H1 (cell line): ENCODE data around the gene KMT2E. TPM values are rescaled to one million over a fixed set of nuclear protein-coding genes. Genes with fewer than 3 reads are reported as not detected.

ENCODE experiments used
- CTCF ChIA-PET: fragments of 300-600 bp; sonication (Branson Sonifier 250); formaldehyde crosslinking; loops from one replicate; lab custom pipeline; 2021; ENCODE audit not compliant: partially characterized antibody; lab: Charles Lee
- POLR2A ChIA-PET: fragments of 300-600 bp; sonication (Branson Sonifier 250); formaldehyde crosslinking; loops from one replicate; lab custom pipeline; 2021; ENCODE audit warnings: inconsistent platforms; ENCODE audit not compliant: partially characterized antibody; lab: Charles Lee
- DNase-seq, 2 experiments: peaks; one replicate each; pipeline versions ENCODE4 v3.0.0 to v3.0.0-alpha.2; 2010 to 2022; ENCODE audit warnings: low spot score in 2 of 2, low read depth in 1 of 2, mixed read lengths in 1 of 2
- FAIRE-seq: peaks from 2 replicates; lab custom pipeline; 2011; peaks lifted over from hg19 to GRCh38; lab: Jason Lieb, UNC
- H2AFZ ChIP-seq: 2 replicates; pipeline ENCODE4 v1.8.1; 2012; ENCODE audit warnings: low read length, inconsistent platforms
- H2AK5ac ChIP-seq: 2 replicates; pipeline ENCODE4 v1.6.1; 2013; ENCODE audit warnings: low read depth, low read length
- H2BK120ac ChIP-seq: replicated peaks from 2 replicates; pipeline ENCODE3; 2013; ENCODE audit warnings: low read depth, low read length, inconsistent platforms
- H2BK12ac ChIP-seq: 2 replicates; pipeline ENCODE4 v1.6.1; 2013; ENCODE audit warnings: low read depth, low read length
- H2BK15ac ChIP-seq: 2 replicates; pipeline ENCODE4 v1.6.1; 2013; ENCODE audit warnings: low read length
- H2BK20ac ChIP-seq: 2 replicates; pipeline ENCODE4 v1.6.1; 2013; ENCODE audit warnings: low read length
- H2BK5ac ChIP-seq: 2 replicates; pipeline ENCODE4 v1.6.1; 2013; ENCODE audit warnings: low read depth, low read length
- H3K14ac ChIP-seq: 2 replicates; pipeline ENCODE4 v1.6.1; 2013; ENCODE audit warnings: inconsistent platforms; ENCODE audit not compliant: insufficient read length
- H3K18ac ChIP-seq: 2 replicates; pipeline ENCODE4 v1.6.1; 2013; ENCODE audit warnings: low read length; ENCODE audit errors: extremely low read depth
- H3K23ac ChIP-seq: 2 replicates; pipeline ENCODE4 v1.6.1; 2013; ENCODE audit warnings: inconsistent platforms; ENCODE audit not compliant: insufficient read length
- H3K23me2 ChIP-seq: 2 replicates; pipeline ENCODE4 v1.6.1; 2013; ENCODE audit warnings: low read depth, low read length
- H3K27ac ChIP-seq: 2 replicates; pipeline ENCODE4 v1.6.1; 2011; ENCODE audit warnings: low read depth, low read length, inconsistent platforms
- H3K27me3 ChIP-seq, 4 experiments: replicated peaks in 1 of 4; 1 replicate in 1 of 4; 2 replicates in 3 of 4; pipeline versions ENCODE4 v1.6.1 to v1.8.1; 2011 to 2013; ENCODE audit warnings: low read length in 3 of 4, mild to moderate bottlenecking in 3 of 4, inconsistent platforms in 2 of 4, mixed read lengths in 2 of 4, moderate library complexity in 1 of 4; ENCODE audit not compliant: control insufficient read depth in 3 of 4, insufficient read depth in 3 of 4; ENCODE audit errors: extremely low read depth in 1 of 4
- H3K36me3 ChIP-seq, 4 experiments: 2 replicates each; pipeline versions ENCODE4 v1.6.1 to v1.8.1; 2011 to 2013; ENCODE audit warnings: mild to moderate bottlenecking in 4 of 4, low read length in 3 of 4, moderate library complexity in 2 of 4, control low read depth in 1 of 4, inconsistent platforms in 1 of 4; ENCODE audit not compliant: insufficient read depth in 4 of 4, control insufficient read depth in 2 of 4
- H3K4ac ChIP-seq: replicated peaks from 2 replicates; pipeline ENCODE3; 2013; ENCODE audit warnings: low read length, low read depth, mixed read lengths, inconsistent platforms; ENCODE audit not compliant: insufficient read length
- H3K4me1 ChIP-seq, 4 experiments: replicated peaks in 1 of 4; 1 replicate in 1 of 4; 2 replicates in 3 of 4; pipeline versions ENCODE4 v1.6.1 to v1.8.1; 2011 to 2013; ENCODE audit warnings: low read length in 3 of 4, inconsistent platforms in 2 of 4, mixed read lengths in 1 of 4; ENCODE audit not compliant: insufficient read depth in 4 of 4, control insufficient read depth in 3 of 4
- H3K4me2 ChIP-seq, 2 experiments: 2 replicates each; pipeline versions ENCODE4 v1.6.1 to v1.8.1; 2011 to 2013; ENCODE audit warnings: low read depth in 2 of 2, low read length in 2 of 2, control low read depth in 1 of 2, inconsistent platforms in 1 of 2, mild to moderate bottlenecking in 1 of 2; ENCODE audit not compliant: insufficient read depth in 1 of 2
- H3K4me3 ChIP-seq, 4 experiments: fragments of 200-600, 300-600 bp in 1 of 4; sonication (generic), shearing (Covaris generic), sonication (Bioruptor Twin) in 1 of 4; 2 replicates each; pipeline versions ENCODE4 v1.5.1 to v1.8.1; 2011 to 2016; ENCODE audit warnings: low read length in 4 of 4, low read depth in 3 of 4, control low read depth in 2 of 4, inconsistent platforms in 2 of 4, mild to moderate bottlenecking in 2 of 4, mixed read lengths in 1 of 4, moderate library complexity in 1 of 4; ENCODE audit not compliant: insufficient read depth in 2 of 4; ENCODE audit errors: extremely low read depth in 1 of 4
- H3K56ac ChIP-seq: replicated peaks from 2 replicates; pipeline ENCODE3; 2013; ENCODE audit warnings: low read depth, mild to moderate bottlenecking, mixed read lengths, low read length, inconsistent platforms; ENCODE audit not compliant: insufficient read length
- H3K79me1 ChIP-seq: 2 replicates; pipeline ENCODE4 v1.6.1; 2013; ENCODE audit warnings: low read depth, low read length, control low read depth
- H3K79me2 ChIP-seq, 2 experiments: 2 replicates each; pipeline versions ENCODE4 v1.6.1 to v1.8.1; 2012 to 2013; ENCODE audit warnings: low read length in 2 of 2, mild to moderate bottlenecking in 2 of 2, inconsistent platforms in 1 of 2; ENCODE audit not compliant: insufficient read depth in 2 of 2, control insufficient read depth in 1 of 2
- H3K9ac ChIP-seq, 4 experiments: replicated peaks in 1 of 4; 1 replicate in 1 of 4; 2 replicates in 3 of 4; pipeline versions ENCODE4 v1.6.1 to v1.8.1; 2011 to 2013; ENCODE audit warnings: low read depth in 3 of 4, low read length in 3 of 4, control low read depth in 2 of 4, mild to moderate bottlenecking in 2 of 4, moderate library complexity in 2 of 4, inconsistent platforms in 1 of 4; ENCODE audit errors: extremely low read depth in 1 of 4
- H3K9me3 ChIP-seq, 2 experiments: 2 replicates each; pipeline versions ENCODE4 v1.6.1 to v1.8.1; 2012 to 2013; ENCODE audit warnings: mild to moderate bottlenecking in 2 of 2, moderate library complexity in 2 of 2, control low read depth in 1 of 2, inconsistent platforms in 1 of 2, low read depth in 1 of 2, low read length in 1 of 2, mixed read lengths in 1 of 2; ENCODE audit not compliant: insufficient read depth in 2 of 2
- H4K20me1 ChIP-seq, 2 experiments: replicated peaks in 1 of 2; 2 replicates each; pipeline versions ENCODE3 to v1.8.1; 2011 to 2013; ENCODE audit warnings: inconsistent platforms in 2 of 2, low read length in 2 of 2, mild to moderate bottlenecking in 1 of 2; ENCODE audit not compliant: insufficient read depth in 2 of 2, control insufficient read depth in 1 of 2
- H4K5ac ChIP-seq: 2 replicates; pipeline ENCODE4 v1.6.1; 2013; ENCODE audit warnings: low read length, low read depth, mixed read lengths, inconsistent platforms; ENCODE audit not compliant: insufficient read length
- H4K8ac ChIP-seq: 2 replicates; pipeline ENCODE4 v1.8.0; 2013; ENCODE audit warnings: mild to moderate bottlenecking, moderate library complexity, low read length, inconsistent platforms; ENCODE audit not compliant: insufficient read depth; ENCODE audit errors: extremely low read depth
- H4K91ac ChIP-seq: replicated peaks from 2 replicates; pipeline ENCODE3; 2013; ENCODE audit warnings: low read length, mixed read lengths, inconsistent platforms; ENCODE audit not compliant: insufficient read length
- KDM5A ChIP-seq: fragments of 200-600 bp; IDR thresholded peaks from 2 replicates; pipeline ENCODE4 v1.7.1; 2012; ENCODE audit warnings: mild to moderate bottlenecking, low read length, inconsistent platforms, mixed read lengths
- POLR2AphosphoS5 ChIP-seq: IDR thresholded peaks from 2 replicates; pipeline ENCODE4 v1.6.1; 2011; ENCODE audit warnings: low read depth, low read length
- WGBS, 2 experiments: shearing (Covaris generic) in 1 of 2; methylation state at CpG; one replicate each; pipeline versions ENCODE4 v1.1.6 to v1.1.7; 2013 to 2015; ENCODE audit warnings: low lambda C conversion rate in 2 of 2, mixed read lengths in 2 of 2, inconsistent platforms in 1 of 2, low coverage in 1 of 2, missing lambda C conversion rate in 1 of 2; ENCODE audit not compliant: insufficient replicate concordance in 2 of 2, insufficient coverage in 1 of 2, insufficient read length in 1 of 2; ENCODE audit errors: extremely low coverage in 1 of 2, missing lambda C conversion rate in 1 of 2; 5-methylcytosine and 5-hydroxymethylcytosine counted together
- polyA plus RNA-seq, 7 experiments: library from polyadenylated mRNA; depleted of rRNA in 3 of 7; stranded (reverse) in 5 of 7; unstranded in 2 of 7; fragments of >200 nt in 5 of 7; fragments of 200-250 nt in 2 of 7; gene quantifications; 1 replicate in 5 of 7; 2 replicates in 1 of 7; 4 replicates in 1 of 7; pipeline versions ENCODE4 v1.2.1 to v1.2.3, GENCODE V29; 2011 to 2013; ENCODE audit warnings: missing spikeins in 2 of 7, mixed read lengths in 2 of 7
- total RNA-seq: library from RNA; stranded (reverse); fragmentation: NEBNext Ultra II Directional; extraction: Animal tissue kit (Norgen Biotek cat#: 25700); gene quantifications from 2 replicates; pipeline ENCODE4 v1.2.1, GENCODE V29; 2021

KMT2E gene
- total and polyA plus RNA-seq, 2 of the 8 experiments (the other 6 are each of a cell fraction or from before 2014, with no cell fraction given) = 10.9 to 45.0 TPM

DNA sequence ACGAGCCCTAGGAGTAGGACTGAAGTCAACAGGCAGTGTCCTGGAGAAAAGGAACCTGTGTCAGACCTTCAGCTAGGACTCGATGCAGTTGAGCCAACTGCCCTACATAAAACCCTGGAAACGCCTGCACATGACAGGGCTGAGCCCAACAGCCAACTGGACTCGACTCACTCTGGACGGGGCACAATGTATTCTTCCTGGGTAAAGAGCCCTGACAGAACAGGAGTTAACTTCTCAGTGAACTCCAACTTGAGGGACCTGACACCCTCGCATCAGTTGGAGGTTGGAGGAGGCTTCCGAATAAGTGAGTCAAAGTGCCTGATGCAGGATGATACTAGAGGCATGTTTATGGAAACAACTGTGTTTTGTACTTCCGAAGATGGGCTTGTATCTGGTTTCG lies 93.5 kb downstream of the KMT2E start:
- H4K5ac ChIP-seq = no peak overlapping the region
- no peaks in the 10 kb centered on the region for H3K27me3 ChIP-seq
- no peak for FAIRE-seq
- no peaks in the 10 kb centered on the region; a peak in 1 of 7 replicates for H3K4me1 ChIP-seq
- DNase-seq = no peak
- no peaks in the 10 kb centered on the region for H3K23me2 ChIP-seq
- no peak overlapping the region for H2AK5ac ChIP-seq
- no peak overlapping the region for H3K27ac ChIP-seq
- H3K9ac ChIP-seq = no peak overlapping the region
- no peak overlapping the region for H3K4ac ChIP-seq
- no peak overlapping the region for H2BK20ac ChIP-seq
- no peak overlapping the region for H3K23ac ChIP-seq
- no peak overlapping the region for H2BK12ac ChIP-seq
- CTCF ChIA-PET = no interaction called here
- H2BK15ac ChIP-seq = no peak overlapping the region
- H3K18ac ChIP-seq = no peak overlapping the region
- H3K14ac ChIP-seq = no peak overlapping the region
- H3K79me2 ChIP-seq = no peaks in the 10 kb centered on the region
- 97% methylated on average over 9 of the region's 9 CpGs; no CpG with 5 or more reads in 1 of the 2 experiments for WGBS, 2 experiments
- no peak overlapping the region for H3K4me2 ChIP-seq
- H2AFZ ChIP-seq = no peak overlapping the region
- no peak overlapping the region for H4K91ac ChIP-seq
- no peak overlapping the region for H3K4me3 ChIP-seq
- no peak for TF ChIP-seq KDM5A
- 0 out of 2 replicates have a peak, but pooled peaks have one; percentile 29 for TF ChIP-seq POLR2AphosphoS5
- TF ChIP-seq, all 59 proteins: peak for 1
- H3K56ac ChIP-seq = no peak overlapping the region
- H4K20me1 ChIP-seq = peaks cover 0 to 2% of the 10 kb centered on the region in 2 experiments
- H3K79me1 ChIP-seq = 0 out of 2 replicates have a peak, but pooled peaks cover 4% of the 10 kb centered on the region
- no peak overlapping the region for H4K8ac ChIP-seq
- H3K36me3 ChIP-seq = peaks cover 26 to 98% (median 61%) of the 10 kb centered on the region in 4 experiments
- no peak overlapping the region for H2BK120ac ChIP-seq
- no peak overlapping the region for H2BK5ac ChIP-seq
- H3K9me3 ChIP-seq = no peaks in the 10 kb centered on the region
- POLR2A ChIA-PET = no interaction called here
